Panc1 (cell line): ENCODE data around the gene RFX2.

Experiments used
- CTCF ChIP-seq: fragments of 450-650 bp; IDR thresholded peaks from 2 replicates; pipeline ENCODE4 v1.5.1; 2017; ENCODE audit warnings: mild to moderate bottlenecking
- POLR2AphosphoS5 ChIP-seq: IDR thresholded peaks from 2 replicates; pipeline ENCODE4 v1.6.1; 2012; ENCODE audit warnings: mild to moderate bottlenecking, low read depth, low read length, moderate library complexity
- REST ChIP-seq, 2 experiments: IDR thresholded peaks; 2 replicates each; pipeline ENCODE4 v1.6.1; 2011 to 2012; ENCODE audit warnings: low read depth in 2 of 2, control low read depth in 1 of 2, low read length in 1 of 2, mild to moderate bottlenecking in 1 of 2, moderate library complexity in 1 of 2; ENCODE audit not compliant: insufficient read depth in 1 of 2
- SIN3A ChIP-seq: IDR thresholded peaks from 2 replicates; pipeline ENCODE4 v1.6.1; 2012; ENCODE audit warnings: low read depth, mild to moderate bottlenecking, low read length, moderate library complexity, borderline replicate concordance; ENCODE audit not compliant: insufficient read depth
- TCF7L2 ChIP-seq: IDR thresholded peaks from 2 replicates; pipeline ENCODE4 v1.6.1; 2011; ENCODE audit warnings: mild to moderate bottlenecking, low read depth, low read length, inconsistent platforms

GRCh38 chr19:6030214-6030507, 80.1 kb downstream of the RFX2 start:
- TF ChIP-seq CTCF (no peak), TCF7L2 (no peak), POLR2AphosphoS5 (no peak), SIN3A (no peak), REST (IDR thresholded peaks at IDR 0.05; ENCODE audit: insufficient read depth in 1 of 2, low read depth in 2 of 2, low read length in 1 of 2) (no peak)
